GM12864 (cell line): ENCODE results near the gene NFIL3.
"Not testable (repeated sequence)": the region's sequence is repeated elsewhere in the genome, so short reads cannot be mapped to it uniquely, and the experiment has no call there.

Experiments
- DNase-seq: peaks from one replicate; pipeline ENCODE4 v3.0.0-alpha.2; 2011; ENCODE audit warnings: low read depth
- H3K4me3 ChIP-seq: 2 replicates; pipeline ENCODE4 v1.5.1; 2011; ENCODE audit warnings: mild to moderate bottlenecking, low read depth, low read length, control low read depth
- CTCF ChIP-seq: IDR thresholded peaks from 2 replicates; pipeline ENCODE4 v1.5.1; 2011; ENCODE audit warnings: low read depth, mild to moderate bottlenecking, moderate library complexity, low read length, control low read depth, inconsistent platforms; ENCODE audit errors: missing control alignments

The NFIL3 gene

GRCh38 chr9:91392435-91392834, 31.2 kb downstream of the NFIL3 start:
- TF ChIP-seq CTCF, result no peak
- H3K4me3 ChIP-seq, result no peak overlapping the region
- DNase-seq, result no peak

GRCh38 chr9:91391818-91392217, 31.8 kb downstream of the NFIL3 start:
- DNase-seq, result no peak
- H3K4me3 ChIP-seq, result no peak overlapping the region
- no peak for TF ChIP-seq CTCF

GRCh38 chr9:91391412-91391811, 32.2 kb downstream of the NFIL3 start:
- TF ChIP-seq CTCF, result no peak
- no peak for DNase-seq
- no peak overlapping the region for H3K4me3 ChIP-seq

GRCh38 chr9:91389686-91390085, 33.9 kb downstream of the NFIL3 start:
- not testable (repeated sequence) for H3K4me3 ChIP-seq, DNase-seq

- no peak for TF ChIP-seq CTCF
- H3K4me3 ChIP-seq, result no peak overlapping the region
- no peak for DNase-seq
These were observed 36.9 kb downstream of the NFIL3 start for GRCh38 chr9:91386765-91387164.

GRCh38 chr9:91384954-91385353, 38.7 kb downstream of the NFIL3 start:
- DNase-seq, result no peak
- H3K4me3 ChIP-seq, result no peak overlapping the region
- no peak for TF ChIP-seq CTCF

- H3K4me3 ChIP-seq, result no peak overlapping the region
- DNase-seq, result no peak
- no peak for TF ChIP-seq CTCF
These were observed 40.1 kb downstream of the NFIL3 start for GRCh38 chr9:91383577-91383976.

- DNase-seq, result no peak
- no peak overlapping the region for H3K4me3 ChIP-seq
- no peak for TF ChIP-seq CTCF
These were observed 41.3 kb downstream of the NFIL3 start for GRCh38 chr9:91382298-91382697.
